GM10266 (cell line): Measurements from ENCODE around the gene CXCL8.

Source experiments
- DNase-seq: peaks from one replicate; pipeline ENCODE4 v3.0.0; 2012; ENCODE audit errors: extremely low spot score
- TF ChIP-seq, protein P1 (sequence below): IDR thresholded peaks from 2 replicates; pipeline ENCODE4 v1.5.1; 2012; ENCODE audit warnings: mild to moderate bottlenecking, low read depth; ENCODE audit not compliant: control insufficient read depth, insufficient read depth; ENCODE audit errors: missing control alignments

The CXCL8 gene

DNA sequence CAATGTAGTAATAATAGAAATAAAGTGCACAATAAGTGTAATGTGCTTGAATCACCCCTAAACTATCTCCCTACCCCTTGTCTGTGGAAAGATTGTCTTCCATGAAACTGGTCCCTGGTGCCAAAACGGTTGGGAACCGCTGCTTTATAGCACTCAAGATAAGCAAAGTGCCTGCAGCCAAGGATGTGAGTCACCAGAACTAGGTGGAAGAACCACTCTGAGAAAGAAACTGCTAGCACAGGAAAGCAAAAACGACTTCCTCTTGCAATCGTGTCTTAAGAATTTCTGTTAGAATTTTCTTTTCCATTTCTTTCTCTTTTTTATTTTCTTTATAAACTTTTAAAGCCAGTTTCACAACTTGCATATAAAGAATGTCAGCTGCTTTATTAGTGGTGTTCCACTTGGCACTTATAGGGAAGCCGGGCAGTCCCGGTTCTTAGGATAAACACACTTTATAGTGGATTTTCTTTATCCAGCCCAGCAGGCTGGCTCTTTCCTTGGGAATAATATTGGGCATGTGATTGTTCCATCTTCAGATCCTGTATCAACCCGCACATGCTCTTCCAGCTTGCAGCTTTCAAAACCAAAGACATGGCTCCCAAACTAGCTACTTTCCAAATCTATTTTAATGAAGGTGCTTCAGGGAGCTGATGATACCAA lies 32.3 kb upstream of the CXCL8 start:
- TF ChIP-seq, protein P1, sequence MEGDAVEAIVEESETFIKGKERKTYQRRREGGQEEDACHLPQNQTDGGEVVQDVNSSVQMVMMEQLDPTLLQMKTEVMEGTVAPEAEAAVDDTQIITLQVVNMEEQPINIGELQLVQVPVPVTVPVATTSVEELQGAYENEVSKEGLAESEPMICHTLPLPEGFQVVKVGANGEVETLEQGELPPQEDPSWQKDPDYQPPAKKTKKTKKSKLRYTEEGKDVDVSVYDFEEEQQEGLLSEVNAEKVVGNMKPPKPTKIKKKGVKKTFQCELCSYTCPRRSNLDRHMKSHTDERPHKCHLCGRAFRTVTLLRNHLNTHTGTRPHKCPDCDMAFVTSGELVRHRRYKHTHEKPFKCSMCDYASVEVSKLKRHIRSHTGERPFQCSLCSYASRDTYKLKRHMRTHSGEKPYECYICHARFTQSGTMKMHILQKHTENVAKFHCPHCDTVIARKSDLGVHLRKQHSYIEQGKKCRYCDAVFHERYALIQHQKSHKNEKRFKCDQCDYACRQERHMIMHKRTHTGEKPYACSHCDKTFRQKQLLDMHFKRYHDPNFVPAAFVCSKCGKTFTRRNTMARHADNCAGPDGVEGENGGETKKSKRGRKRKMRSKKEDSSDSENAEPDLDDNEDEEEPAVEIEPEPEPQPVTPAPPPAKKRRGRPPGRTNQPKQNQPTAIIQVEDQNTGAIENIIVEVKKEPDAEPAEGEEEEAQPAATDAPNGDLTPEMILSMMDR, result no peak

DNA sequence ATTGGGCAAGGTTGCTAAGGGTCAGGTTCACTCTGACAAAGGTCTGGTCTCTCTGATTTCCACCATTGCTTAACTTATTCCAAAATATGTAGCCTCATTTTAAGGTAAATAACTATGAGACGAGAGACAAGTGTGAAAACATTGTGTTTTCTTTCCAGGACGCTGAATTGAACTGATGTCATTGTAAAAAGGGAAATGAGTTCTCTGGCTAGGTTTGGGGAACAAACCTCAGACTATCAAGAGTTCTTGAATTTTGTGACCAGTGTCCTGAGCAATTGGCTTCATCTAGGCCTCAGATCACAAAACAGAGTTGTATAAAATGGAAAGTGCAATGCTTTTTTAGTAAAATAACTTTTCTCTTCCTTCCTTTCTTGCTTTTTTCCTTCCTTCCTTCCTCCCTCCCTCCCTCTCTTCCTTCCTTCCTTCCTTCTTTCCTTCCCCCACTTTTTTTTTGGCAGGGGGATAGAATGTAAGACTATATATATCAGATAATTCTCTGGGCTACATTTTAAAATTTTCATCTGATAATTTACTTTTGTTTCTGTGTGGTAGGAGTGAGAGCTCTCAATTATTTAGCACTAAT lies 30.8 kb upstream of the CXCL8 start:
- no peak for DNase-seq

More for the DNA sequence above, 32.3 kb upstream of the CXCL8 start:
- no peak for DNase-seq

DNA sequence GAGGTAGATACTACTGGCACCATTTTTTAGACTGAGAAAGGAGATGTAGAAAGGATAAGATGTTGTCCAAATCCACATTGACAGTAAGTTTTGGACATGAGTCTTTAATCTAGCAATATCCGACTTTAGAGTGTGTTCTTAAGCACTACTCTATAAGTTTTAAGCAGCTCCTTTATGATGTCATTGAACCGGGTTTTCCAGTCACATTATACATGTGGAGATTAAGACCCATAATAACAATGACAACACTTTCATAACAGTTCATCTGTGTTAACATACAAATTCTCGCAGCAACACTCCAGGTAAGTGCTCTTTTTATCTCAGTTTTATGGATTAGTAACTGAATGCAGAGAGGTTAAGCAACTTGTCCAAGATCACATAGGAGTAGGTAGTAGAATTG lies 30.3 kb upstream of the CXCL8 start:
- TF ChIP-seq, protein P1, result no peak
- DNase-seq, result no peak

More for the DNA sequence above, 30.8 kb upstream of the CXCL8 start:
- TF ChIP-seq, protein P1, result no peak

DNA sequence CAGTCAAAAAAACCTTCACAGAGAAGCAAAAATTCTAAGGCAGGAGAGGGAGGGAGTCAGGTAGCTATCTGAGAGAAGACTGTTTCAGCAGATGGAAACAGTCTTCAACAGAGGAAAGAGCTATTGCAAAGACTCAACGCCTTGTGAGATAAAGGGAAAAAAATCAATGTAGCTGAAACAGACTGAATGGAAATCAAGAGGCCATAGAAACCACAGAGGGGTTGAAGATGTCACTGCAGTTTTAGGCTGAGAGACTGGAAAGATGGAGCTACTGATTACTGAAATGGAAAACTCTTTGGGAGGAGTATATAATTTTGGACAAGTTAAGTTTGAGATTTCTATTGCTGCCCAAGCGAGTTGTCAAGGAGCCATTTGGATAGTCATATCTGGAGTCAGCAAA lies 28.4 kb upstream of the CXCL8 start:
- no peak for DNase-seq
- TF ChIP-seq, protein P1, result no peak

DNA sequence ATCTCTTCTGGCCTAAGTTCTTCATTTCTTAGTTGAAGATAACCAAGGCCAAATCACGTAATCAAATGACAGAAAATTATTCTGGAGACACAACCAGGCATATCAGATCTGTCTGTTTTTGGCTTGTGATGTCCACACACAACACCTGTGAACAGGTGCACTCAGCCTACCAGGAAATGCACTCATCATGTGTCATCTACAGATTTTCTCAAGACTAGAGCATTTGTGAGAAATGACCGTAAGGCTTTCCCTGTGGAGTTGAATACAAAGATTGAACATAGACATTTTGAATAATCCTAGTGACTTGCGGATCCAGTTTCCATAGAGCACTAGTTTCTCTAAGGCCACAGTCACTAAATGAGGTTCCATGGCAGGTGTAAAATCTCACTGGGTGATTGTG lies 26.7 kb upstream of the CXCL8 start:
- DNase-seq, result no peak
- TF ChIP-seq, protein P1, result no peak

DNA sequence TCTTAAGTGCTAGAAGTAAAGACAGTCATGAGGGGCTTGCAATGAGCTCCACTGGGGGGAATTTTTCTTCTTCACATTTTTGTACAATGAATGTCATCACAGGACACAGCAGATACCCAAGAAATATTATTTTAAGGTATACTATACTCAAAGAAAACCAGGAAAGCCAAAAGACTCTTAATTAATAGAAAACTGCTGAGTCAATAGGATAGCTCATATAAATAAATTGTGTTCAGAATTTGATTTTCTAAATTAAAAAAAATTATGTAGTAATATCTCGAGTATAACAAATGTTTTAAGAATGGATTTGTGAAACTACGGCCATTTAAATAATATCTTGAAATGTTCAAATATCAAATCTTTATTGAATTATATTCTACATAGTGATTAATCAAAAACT lies 25.7 kb upstream of the CXCL8 start:
- no peak for DNase-seq
- TF ChIP-seq, protein P1, result no peak

DNA sequence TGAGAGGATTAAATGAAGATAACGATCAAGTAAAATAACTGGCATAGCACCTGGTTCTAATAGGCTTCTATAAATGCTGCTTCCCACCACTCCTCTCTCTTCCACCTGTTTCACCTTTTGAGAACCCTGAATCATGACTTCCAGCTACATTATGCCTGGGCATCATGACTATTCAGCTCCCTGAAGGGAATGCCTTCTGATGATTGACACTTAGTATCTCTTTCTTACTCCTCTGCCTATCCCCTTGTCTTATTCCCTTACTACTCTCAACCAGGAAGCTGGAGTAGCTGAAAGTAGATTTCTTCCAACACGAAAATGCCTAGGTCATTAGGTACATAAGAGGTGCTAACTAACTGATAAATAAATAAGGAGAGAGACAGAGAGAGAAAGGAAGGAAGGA lies 24.7 kb upstream of the CXCL8 start:
- TF ChIP-seq, protein P1, result no peak
- DNase-seq, result no peak
